ENCODE measurements around the gene EFHC2.
"Not testable (repeated sequence)": the region's sequence is repeated elsewhere in the genome, so short reads cannot be mapped to it uniquely, and the experiment has no call there.

EFHC2 gene

DNA sequence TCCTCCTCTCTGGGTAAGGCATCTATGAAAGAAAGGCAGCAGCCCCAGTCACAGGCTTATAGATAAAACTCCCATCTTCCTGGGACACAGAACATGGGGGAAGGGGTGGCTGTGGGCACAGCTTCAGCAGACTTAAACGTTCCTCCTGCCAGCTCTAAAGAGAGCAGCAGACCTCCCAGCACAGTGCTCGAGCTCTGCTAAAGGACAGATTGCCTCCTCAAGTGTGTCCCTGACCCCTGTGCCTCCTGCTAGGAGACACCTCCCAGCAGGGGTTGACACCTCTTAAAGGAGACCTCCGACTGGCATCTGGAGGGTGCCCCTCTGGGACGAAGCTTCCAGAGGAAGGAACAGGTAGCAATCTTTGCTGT, 89.9 kb downstream of the EFHC2 start:
- 0 out of 2 replicates have a peak overlapping the region, but pooled peaks have one; percentile 41 for H3K27ac ChIP-seq (ENCODE audit: low read depth, low read length)
- no peak overlapping the region for H3K4me3 ChIP-seq (ENCODE audit: low read length)
- H3K36me3 ChIP-seq (ENCODE audit: insufficient read depth, low read length): no peaks in the 10 kb centered on the region
- H3K9ac ChIP-seq (ENCODE audit: low read depth, low read length): peak overlapping the region; percentile 26; the same call in 1 of the 2 replicates
- peaks cover 12% of the 10 kb centered on the region; the same call in 1 of the 2 replicates for H3K4me1 ChIP-seq (ENCODE audit: insufficient read depth, low read length)
- H3K27me3 ChIP-seq (ENCODE audit: insufficient read depth, low read length): no peaks in the 10 kb centered on the region
- H3K9me3 ChIP-seq (ENCODE audit: insufficient read depth, low read depth, low read length): no peaks in the 10 kb centered on the region
- 76% methylated on average over 4 of the region's 4 CpGs for WGBS

GRCh38 chrX:44252688-44253574, 90.5 kb downstream of the EFHC2 start:
- H3K27me3 ChIP-seq (ENCODE audit: insufficient read depth, low read length); H3K4me3 ChIP-seq (ENCODE audit: low read length): not testable (repeated sequence)
- peak overlapping the region; percentile 26; the same call in 1 of the 2 replicates for H3K9ac ChIP-seq (ENCODE audit: low read depth, low read length)

GRCh38 chrX:44247468-44247867, 96.0 kb downstream of the EFHC2 start:
- Histone ChIP-seq H3K4me1 (ENCODE audit: insufficient read depth, low read length) (peaks cover 24% of the 10 kb centered on the region), H3K27me3 (ENCODE audit: insufficient read depth, low read length) (no peaks in the 10 kb centered on the region), H3K9ac (ENCODE audit: low read depth, low read length) (no peak overlapping the region), H3K36me3 (ENCODE audit: insufficient read depth, low read length) (no peaks in the 10 kb centered on the region), H3K9me3 (ENCODE audit: insufficient read depth, low read depth, low read length) (no peaks in the 10 kb centered on the region), H3K27ac (ENCODE audit: low read depth, low read length) (no peak overlapping the region), H3K4me3 (ENCODE audit: low read length) (no peak overlapping the region)
- WGBS: 100% methylated on average over 2 of the region's 4 CpGs

More at GRCh38 chrX:44252688-44253574, 90.5 kb downstream of the EFHC2 start:
- not testable (repeated sequence) for H3K27ac ChIP-seq (ENCODE audit: low read depth, low read length); H3K9me3 ChIP-seq (ENCODE audit: insufficient read depth, low read depth, low read length); H3K36me3 ChIP-seq (ENCODE audit: insufficient read depth, low read length)
- 60% methylated on average over 17 of the region's 17 CpGs for WGBS
- peaks cover 12% of the 10 kb centered on the region; the same call in 1 of the 2 replicates for H3K4me1 ChIP-seq (ENCODE audit: insufficient read depth, low read length)

GRCh38 chrX:44246826-44247225, 96.6 kb downstream of the EFHC2 start:
- Histone ChIP-seq H3K9ac (ENCODE audit: low read depth, low read length) (no peak overlapping the region), H3K27ac (ENCODE audit: low read depth, low read length) (no peak overlapping the region), H3K4me3 (ENCODE audit: low read length) (no peak overlapping the region), H3K27me3 (ENCODE audit: insufficient read depth, low read length) (no peaks in the 10 kb centered on the region), H3K4me1 (ENCODE audit: insufficient read depth, low read length) (peaks cover 24% of the 10 kb centered on the region), H3K36me3 (ENCODE audit: insufficient read depth, low read length) (no peaks in the 10 kb centered on the region), H3K9me3 (ENCODE audit: insufficient read depth, low read depth, low read length) (no peaks in the 10 kb centered on the region)
- 92% methylated on average over 1 of the region's 2 CpGs for WGBS

DNA sequence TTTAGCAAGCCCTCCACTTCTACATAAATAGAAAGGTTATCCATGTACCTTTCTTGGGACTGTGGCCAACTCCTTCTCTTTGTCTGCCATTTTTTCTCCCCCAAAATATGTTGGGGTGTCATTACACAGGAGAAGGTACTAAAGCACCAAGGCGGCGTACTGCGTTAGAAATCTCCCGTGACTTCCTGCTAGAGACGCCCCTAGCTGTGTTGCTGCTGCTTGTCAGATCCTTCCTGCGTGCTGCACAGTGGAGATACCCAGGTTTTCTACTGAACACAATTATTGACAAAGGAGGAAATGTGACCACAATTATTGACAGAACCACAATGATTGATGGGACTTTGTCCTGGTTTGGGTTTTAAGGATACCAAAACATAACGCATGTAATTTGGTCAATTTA, 97.7 kb downstream of the EFHC2 start:
- no peaks in the 10 kb centered on the region for H3K36me3 ChIP-seq (ENCODE audit: insufficient read depth, low read length)
- H3K9ac ChIP-seq (ENCODE audit: low read depth, low read length): no peak overlapping the region
- H3K4me1 ChIP-seq (ENCODE audit: insufficient read depth, low read length): peaks cover 24% of the 10 kb centered on the region
- no peaks in the 10 kb centered on the region for H3K27me3 ChIP-seq (ENCODE audit: insufficient read depth, low read length)
- H3K27ac ChIP-seq (ENCODE audit: low read depth, low read length): no peak overlapping the region
- no peak overlapping the region for H3K4me3 ChIP-seq (ENCODE audit: low read length)
- H3K9me3 ChIP-seq (ENCODE audit: insufficient read depth, low read depth, low read length): no peaks in the 10 kb centered on the region
- WGBS: 95% methylated on average over 6 of the region's 7 CpGs

- Histone ChIP-seq H3K27ac (ENCODE audit: low read depth, low read length) (no peak overlapping the region), H3K36me3 (ENCODE audit: insufficient read depth, low read length) (no peaks in the 10 kb centered on the region), H3K4me1 (ENCODE audit: insufficient read depth, low read length) (peaks cover 19% of the 10 kb centered on the region), H3K4me3 (ENCODE audit: low read length) (no peak overlapping the region), H3K9ac (ENCODE audit: low read depth, low read length) (no peak overlapping the region), H3K9me3 (ENCODE audit: insufficient read depth, low read depth, low read length) (no peaks in the 10 kb centered on the region), H3K27me3 (ENCODE audit: insufficient read depth, low read length) (no peaks in the 10 kb centered on the region)
- 23% methylated on average over 1 of the region's 1 CpG for WGBS
Measured at GRCh38 chrX:44244008-44244407, 99.5 kb downstream of the EFHC2 start.

- Histone ChIP-seq H3K4me3 (ENCODE audit: low read length) (no peak overlapping the region), H3K4me1 (ENCODE audit: insufficient read depth, low read length) (peaks cover 15% of the 10 kb centered on the region), H3K27me3 (ENCODE audit: insufficient read depth, low read length) (no peaks in the 10 kb centered on the region), H3K9ac (ENCODE audit: low read depth, low read length) (no peak overlapping the region), H3K9me3 (ENCODE audit: insufficient read depth, low read depth, low read length) (no peaks in the 10 kb centered on the region), H3K36me3 (ENCODE audit: insufficient read depth, low read length) (no peaks in the 10 kb centered on the region), H3K27ac (ENCODE audit: low read depth, low read length) (no peak overlapping the region)
- 100% methylated on average over 3 of the region's 4 CpGs for WGBS
Measured at GRCh38 chrX:44241546-44241945, 101.9 kb downstream of the EFHC2 start.

DNA sequence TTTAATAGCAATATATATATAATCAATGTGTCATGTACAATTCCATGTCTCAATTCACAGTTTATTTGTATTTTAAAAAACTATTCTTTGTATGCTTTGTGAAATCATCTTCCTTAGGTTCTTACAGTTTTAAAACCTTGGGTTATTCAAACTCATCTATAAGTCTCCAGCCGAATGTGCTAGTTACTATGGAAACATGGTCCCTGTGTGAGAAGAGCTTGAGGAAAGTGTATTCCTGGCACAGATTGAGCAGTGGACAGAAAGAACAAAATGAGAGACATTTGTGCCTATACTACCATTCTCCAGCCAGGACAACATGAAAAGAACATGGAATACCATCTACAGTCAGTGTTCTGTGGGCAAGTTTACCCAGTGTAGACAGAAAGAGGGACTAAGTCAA, 103.4 kb downstream of the EFHC2 start:
- H3K36me3 ChIP-seq (ENCODE audit: insufficient read depth, low read length): no peaks in the 10 kb centered on the region
- H3K9me3 ChIP-seq (ENCODE audit: insufficient read depth, low read depth, low read length): no peaks in the 10 kb centered on the region
- no peak overlapping the region for H3K27ac ChIP-seq (ENCODE audit: low read depth, low read length)
- H3K9ac ChIP-seq (ENCODE audit: low read depth, low read length): no peak overlapping the region
- no peak overlapping the region for H3K4me3 ChIP-seq (ENCODE audit: low read length)
- H3K4me1 ChIP-seq (ENCODE audit: insufficient read depth, low read length): peaks cover 15% of the 10 kb centered on the region
- WGBS: 83% methylated on average over 1 of the region's 1 CpG
- no peaks in the 10 kb centered on the region for H3K27me3 ChIP-seq (ENCODE audit: insufficient read depth, low read length)

DNA sequence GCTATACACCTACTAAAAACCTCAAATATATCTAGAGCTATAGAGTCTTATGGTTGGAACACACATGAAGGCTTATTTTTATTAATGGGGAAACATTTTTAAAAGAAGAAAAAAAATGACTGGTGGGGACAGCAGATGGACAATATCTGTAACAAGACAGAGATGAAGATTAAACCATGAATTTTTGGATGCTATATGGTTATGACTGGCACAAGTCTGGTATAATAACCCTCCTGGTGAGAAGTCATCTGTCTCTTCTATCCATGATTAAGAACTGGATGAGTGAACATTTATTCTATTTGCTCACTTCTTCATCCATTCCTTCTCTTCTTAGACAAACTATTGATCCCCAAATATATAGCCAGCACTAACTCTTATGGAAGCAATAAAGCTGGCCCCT, 104.4 kb downstream of the EFHC2 start:
- Histone ChIP-seq H3K9me3 (ENCODE audit: insufficient read depth, low read depth, low read length) (no peaks in the 10 kb centered on the region), H3K27me3 (ENCODE audit: insufficient read depth, low read length) (no peaks in the 10 kb centered on the region), H3K36me3 (ENCODE audit: insufficient read depth, low read length) (no peaks in the 10 kb centered on the region), H3K27ac (ENCODE audit: low read depth, low read length) (no peak overlapping the region), H3K4me1 (ENCODE audit: insufficient read depth, low read length) (peaks cover 15% of the 10 kb centered on the region), H3K9ac (ENCODE audit: low read depth, low read length) (no peak overlapping the region), H3K4me3 (ENCODE audit: low read length) (no peak overlapping the region)

- no peaks in the 10 kb centered on the region for H3K9me3 ChIP-seq (ENCODE audit: insufficient read depth, low read depth, low read length)
- H3K27ac ChIP-seq (ENCODE audit: low read depth, low read length): no peak overlapping the region
- WGBS: 79% methylated on average over 1 of the region's 2 CpGs
- H3K9ac ChIP-seq (ENCODE audit: low read depth, low read length): no peak overlapping the region
- H3K4me1 ChIP-seq (ENCODE audit: insufficient read depth, low read length): no peaks in the 10 kb centered on the region
- H3K4me3 ChIP-seq (ENCODE audit: low read length): no peak overlapping the region
- no peaks in the 10 kb centered on the region for H3K27me3 ChIP-seq (ENCODE audit: insufficient read depth, low read length)
- H3K36me3 ChIP-seq (ENCODE audit: insufficient read depth, low read length): no peaks in the 10 kb centered on the region
Measured at GRCh38 chrX:44235534-44235933, 107.9 kb downstream of the EFHC2 start.

GRCh38 chrX:44234541-44234940, 108.9 kb downstream of the EFHC2 start:
- 96% methylated on average over 2 of the region's 2 CpGs for WGBS
- Histone ChIP-seq H3K9ac (ENCODE audit: low read depth, low read length) (no peak overlapping the region), H3K4me1 (ENCODE audit: insufficient read depth, low read length) (no peaks in the 10 kb centered on the region), H3K36me3 (ENCODE audit: insufficient read depth, low read length) (no peaks in the 10 kb centered on the region), H3K9me3 (ENCODE audit: insufficient read depth, low read depth, low read length) (no peaks in the 10 kb centered on the region), H3K27me3 (ENCODE audit: insufficient read depth, low read length) (no peaks in the 10 kb centered on the region), H3K4me3 (ENCODE audit: low read length) (no peak overlapping the region), H3K27ac (ENCODE audit: low read depth, low read length) (no peak overlapping the region)

All from HUES64 (cell line).